ENCODE data around the gene ABCC3. TPM values are rescaled to one million over a fixed set of nuclear protein-coding genes. Genes with fewer than 3 reads are reported as not detected.

Gene ABCC3
- total RNA-seq, 4 donors from 2014 or later, result 1.5 to 19.2 (median 7.3) TPM

- TF ChIP-seq POLR2A (IDR thresholded peaks at IDR 0.05) (no peak), CTCF (IDR thresholded peaks at IDR 0.05) (no peak), EP300 (IDR thresholded peaks at IDR 0.05) (no peak)
- Histone ChIP-seq H3K4me1 (peaks cover 0 to 28% (median 9%) of the 10 kb centered on the region in 4 donors), H3K9me3 (no peaks in the 10 kb centered on the region), H3K36me3 (peaks cover 0 to 56% (median 2%) of the 10 kb centered on the region in 3 donors), H3K27me3 (no peaks in the 10 kb centered on the region), H3K27ac (no peak overlapping the region), H3K4me3 (no peak overlapping the region)
- DNase-seq (ENCODE audit: low spot score in 2 of 2), result no peak
- WGBS, 2 donors, result 81 to 82% methylated on average over 6 of the region's 6 CpGs
Measured at GRCh38 chr17:50692448-50693035, 57.9 kb downstream of the ABCC3 start.

- no peak for DNase-seq (ENCODE audit: low spot score in 2 of 2)
- Histone ChIP-seq H3K4me3 (no peak overlapping the region), H3K27me3 (no peaks in the 10 kb centered on the region), H3K9me3 (no peaks in the 10 kb centered on the region), H3K36me3 (peaks cover 0 to 62% (median 2%) of the 10 kb centered on the region in 3 donors), H3K27ac (no peak overlapping the region), H3K4me1 (peaks cover 0 to 28% (median 9%) of the 10 kb centered on the region in 4 donors)
- WGBS, 2 donors, result 85 to 90% methylated on average over 5 of the region's 5 CpGs
- TF ChIP-seq POLR2A (IDR thresholded peaks at IDR 0.05), result no peak
- TF ChIP-seq CTCF (IDR thresholded peaks at IDR 0.05), result no peak
- no peak for TF ChIP-seq EP300 (IDR thresholded peaks at IDR 0.05)
Measured at GRCh38 chr17:50693036-50693682, 58.5 kb downstream of the ABCC3 start.

GRCh38 chr17:50696365-50696879 is 61.7 kb downstream of the ABCC3 start:
- no peak overlapping the region for H3K27ac ChIP-seq
- no peak overlapping the region for H3K4me3 ChIP-seq
- WGBS, 2 donors, result 78 to 93% methylated on average over 3 of the region's 3 CpGs
- TF ChIP-seq POLR2A (IDR thresholded peaks at IDR 0.05), result no peak
- TF ChIP-seq EP300 (IDR thresholded peaks at IDR 0.05), result no peak
- TF ChIP-seq CTCF (IDR thresholded peaks at IDR 0.05), result no peak
- H3K27me3 ChIP-seq, result no peaks in the 10 kb centered on the region
- no peaks in the 10 kb centered on the region for H3K9me3 ChIP-seq
- H3K4me1 ChIP-seq, result peaks cover 0 to 13% (median 0%) of the 10 kb centered on the region in 4 donors
- DNase-seq (ENCODE audit: low spot score in 2 of 2), result no peak
- peaks cover 0 to 88% (median 4%) of the 10 kb centered on the region in 3 donors for H3K36me3 ChIP-seq

GRCh38 chr17:50697062-50697461 is 62.4 kb downstream of the ABCC3 start:
- Histone ChIP-seq H3K4me1 (peaks cover 0 to 10% (median 0%) of the 10 kb centered on the region in 4 donors), H3K27ac (no peak overlapping the region), H3K9me3 (no peaks in the 10 kb centered on the region), H3K36me3 (peaks cover 0 to 86% (median 4%) of the 10 kb centered on the region in 3 donors), H3K27me3 (no peaks in the 10 kb centered on the region), H3K4me3 (no peak overlapping the region)
- WGBS, 2 donors, result 83 to 90% methylated on average over 3 of the region's 3 CpGs
- TF ChIP-seq EP300 (IDR thresholded peaks at IDR 0.05) (no peak), POLR2A (IDR thresholded peaks at IDR 0.05) (no peak), CTCF (IDR thresholded peaks at IDR 0.05) (no peak)
- DNase-seq (ENCODE audit: low spot score in 2 of 2), result no peak

GRCh38 chr17:50697663-50698272 is 63.1 kb downstream of the ABCC3 start:
- H3K4me1 ChIP-seq, result peaks cover 0 to 15% (median 0%) of the 10 kb centered on the region in 4 donors
- WGBS, 2 donors, result 48 to 51% methylated on average over 3 of the region's 3 CpGs
- no peak overlapping the region for H3K4me3 ChIP-seq
- no peaks in the 10 kb centered on the region for H3K9me3 ChIP-seq
- H3K27me3 ChIP-seq, result no peaks in the 10 kb centered on the region
- no peak for TF ChIP-seq CTCF (IDR thresholded peaks at IDR 0.05)
- TF ChIP-seq EP300 (IDR thresholded peaks at IDR 0.05), result no peak
- TF ChIP-seq POLR2A (IDR thresholded peaks at IDR 0.05), result no peak
- DNase-seq (ENCODE audit: low spot score in 2 of 2), result no peak
- H3K36me3 ChIP-seq, result peaks cover 0 to 84% (median 4%) of the 10 kb centered on the region in 3 donors
- H3K27ac ChIP-seq, result no peak overlapping the region
